ENCODE results near the gene MRPL23. TPM values are rescaled to one million over a fixed set of nuclear protein-coding genes. Genes with fewer than 3 reads are reported as not detected.

Gene MRPL23
- total RNA-seq, 1 experiment from 2014 or later, result 109 TPM

DNA sequence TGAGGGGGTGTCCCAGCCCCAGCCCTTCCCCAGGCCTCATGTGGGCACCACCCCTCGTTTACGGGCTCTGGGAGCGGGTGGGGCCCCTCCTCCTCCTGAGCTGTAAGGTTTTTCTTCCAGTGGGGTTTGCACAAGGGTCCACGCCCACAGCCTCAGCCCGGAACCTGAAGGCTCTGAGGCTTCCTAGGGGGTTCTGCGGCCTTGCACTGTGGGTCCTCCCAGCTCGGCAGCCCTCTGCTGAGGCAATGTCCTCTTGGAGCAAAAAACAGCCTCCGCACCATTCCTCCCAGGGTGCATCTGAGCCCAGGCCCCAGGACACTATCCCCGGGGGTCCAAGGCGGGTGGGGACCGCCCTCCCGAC lies 36.4 kb downstream of the MRPL23 start:
- no peaks in the 10 kb centered on the region for H3K27me3 Mint-ChIP-seq (ENCODE audit: unreplicated experiment)
- no peak overlapping the region for H3K27ac Mint-ChIP-seq (ENCODE audit: unreplicated experiment)
- H3K4me1 Mint-ChIP-seq (ENCODE audit: low read depth, unreplicated experiment), result no peaks in the 10 kb centered on the region
- BruUV-seq (replicated peaks), result no TSS peak
- H3K9me3 Mint-ChIP-seq (ENCODE audit: low read depth, unreplicated experiment), result no peaks in the 10 kb centered on the region
- TF ChIP-seq, protein P1, sequence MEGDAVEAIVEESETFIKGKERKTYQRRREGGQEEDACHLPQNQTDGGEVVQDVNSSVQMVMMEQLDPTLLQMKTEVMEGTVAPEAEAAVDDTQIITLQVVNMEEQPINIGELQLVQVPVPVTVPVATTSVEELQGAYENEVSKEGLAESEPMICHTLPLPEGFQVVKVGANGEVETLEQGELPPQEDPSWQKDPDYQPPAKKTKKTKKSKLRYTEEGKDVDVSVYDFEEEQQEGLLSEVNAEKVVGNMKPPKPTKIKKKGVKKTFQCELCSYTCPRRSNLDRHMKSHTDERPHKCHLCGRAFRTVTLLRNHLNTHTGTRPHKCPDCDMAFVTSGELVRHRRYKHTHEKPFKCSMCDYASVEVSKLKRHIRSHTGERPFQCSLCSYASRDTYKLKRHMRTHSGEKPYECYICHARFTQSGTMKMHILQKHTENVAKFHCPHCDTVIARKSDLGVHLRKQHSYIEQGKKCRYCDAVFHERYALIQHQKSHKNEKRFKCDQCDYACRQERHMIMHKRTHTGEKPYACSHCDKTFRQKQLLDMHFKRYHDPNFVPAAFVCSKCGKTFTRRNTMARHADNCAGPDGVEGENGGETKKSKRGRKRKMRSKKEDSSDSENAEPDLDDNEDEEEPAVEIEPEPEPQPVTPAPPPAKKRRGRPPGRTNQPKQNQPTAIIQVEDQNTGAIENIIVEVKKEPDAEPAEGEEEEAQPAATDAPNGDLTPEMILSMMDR (IDR thresholded peaks at IDR 0.05; ENCODE audit: unreplicated experiment), result no peak
- intact Hi-C loops (cut with micrococcal nuclease; ENCODE audit: unreplicated experiment), result no loop called here
- CTCF ChIA-PET, result no interaction called here
- H3K36me3 Mint-ChIP-seq (ENCODE audit: insufficient read depth, unreplicated experiment), result no peaks in the 10 kb centered on the region
- DNase-seq, result no peak
- no peak overlapping the region for H3K4me3 Mint-ChIP-seq (ENCODE audit: low read depth, unreplicated experiment)

DNA sequence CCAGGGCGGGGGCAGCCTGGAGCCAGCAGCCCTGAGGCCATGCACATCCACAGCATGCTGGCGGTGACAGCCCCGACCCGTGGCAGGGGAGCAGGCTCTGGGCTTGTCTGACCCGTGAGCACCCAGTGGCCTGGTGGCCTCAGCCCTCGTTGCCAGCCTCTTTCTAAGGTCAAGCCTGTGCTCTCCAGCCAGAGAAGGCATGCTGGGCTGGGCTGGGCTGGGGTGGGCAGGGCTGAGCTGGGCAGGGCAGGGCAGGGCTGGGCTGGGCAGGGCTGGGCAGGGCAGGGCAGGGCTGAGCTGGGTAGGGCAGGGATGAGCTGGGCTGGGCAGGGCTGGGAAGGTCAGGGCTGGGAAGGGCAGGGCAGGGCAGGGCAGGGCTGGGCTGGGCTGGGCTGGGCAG lies 39.9 kb downstream of the MRPL23 start:
- Mint-ChIP-seq H3K9me3 (ENCODE audit: low read depth, unreplicated experiment) (no peaks in the 10 kb centered on the region), H3K36me3 (ENCODE audit: insufficient read depth, unreplicated experiment) (no peaks in the 10 kb centered on the region), H3K27ac (ENCODE audit: unreplicated experiment) (no peak overlapping the region), H3K4me1 (ENCODE audit: low read depth, unreplicated experiment) (no peaks in the 10 kb centered on the region), H3K4me3 (ENCODE audit: low read depth, unreplicated experiment) (no peak overlapping the region), H3K27me3 (ENCODE audit: unreplicated experiment) (no peaks in the 10 kb centered on the region)
- no TSS peak for BruUV-seq (replicated peaks)
- TF ChIP-seq, protein P1 (IDR thresholded peaks at IDR 0.05; ENCODE audit: unreplicated experiment), result no peak
- DNase-seq, result no peak
- intact Hi-C loops (cut with micrococcal nuclease; ENCODE audit: unreplicated experiment), result no loop called here
- CTCF ChIA-PET, result interaction anchor here (0.6 to 1.4 kb wide), 3 partner anchors 105 to 334 kb away, joined by 4 read pairs; no protein-coding TSS in a partner anchor

DNA sequence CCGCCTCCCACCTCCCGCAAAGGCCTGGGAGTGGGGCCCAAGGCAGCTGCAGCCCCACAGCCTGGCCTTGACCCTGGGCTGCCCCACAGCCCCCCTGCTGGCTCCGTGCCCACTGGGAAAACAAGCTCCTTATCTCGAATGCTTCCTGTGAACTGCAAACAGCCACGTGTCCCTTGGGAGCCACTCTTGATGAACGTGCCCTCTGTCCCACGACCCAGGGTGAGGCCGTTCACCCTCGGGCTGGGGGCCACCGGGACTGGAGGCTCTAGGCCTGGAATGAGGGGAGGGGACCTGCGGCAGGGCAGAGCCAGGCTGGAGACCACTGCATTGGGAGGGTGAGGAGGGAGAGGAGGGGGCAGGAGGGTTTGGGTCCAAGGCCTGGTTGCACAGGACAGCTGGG lies 41.0 kb downstream of the MRPL23 start:
- no TSS peak for BruUV-seq (replicated peaks)
- H3K27ac Mint-ChIP-seq (ENCODE audit: unreplicated experiment), result no peak overlapping the region
- CTCF ChIA-PET, result interaction anchor here (0.6 to 0.7 kb wide), 3 partner anchors 13 to 89 kb away, joined by 3 to 7 read pairs (median 7); no protein-coding TSS in a partner anchor
- H3K4me1 Mint-ChIP-seq (ENCODE audit: low read depth, unreplicated experiment), result no peaks in the 10 kb centered on the region
- H3K27me3 Mint-ChIP-seq (ENCODE audit: unreplicated experiment), result no peaks in the 10 kb centered on the region
- intact Hi-C loops (cut with micrococcal nuclease; ENCODE audit: unreplicated experiment), result no loop called here
- no peaks in the 10 kb centered on the region for H3K9me3 Mint-ChIP-seq (ENCODE audit: low read depth, unreplicated experiment)
- no peak overlapping the region for H3K4me3 Mint-ChIP-seq (ENCODE audit: low read depth, unreplicated experiment)
- no peaks in the 10 kb centered on the region for H3K36me3 Mint-ChIP-seq (ENCODE audit: insufficient read depth, unreplicated experiment)
- DNase-seq, result no peak
- TF ChIP-seq, protein P1 (IDR thresholded peaks at IDR 0.05; ENCODE audit: unreplicated experiment), result no peak

DNA sequence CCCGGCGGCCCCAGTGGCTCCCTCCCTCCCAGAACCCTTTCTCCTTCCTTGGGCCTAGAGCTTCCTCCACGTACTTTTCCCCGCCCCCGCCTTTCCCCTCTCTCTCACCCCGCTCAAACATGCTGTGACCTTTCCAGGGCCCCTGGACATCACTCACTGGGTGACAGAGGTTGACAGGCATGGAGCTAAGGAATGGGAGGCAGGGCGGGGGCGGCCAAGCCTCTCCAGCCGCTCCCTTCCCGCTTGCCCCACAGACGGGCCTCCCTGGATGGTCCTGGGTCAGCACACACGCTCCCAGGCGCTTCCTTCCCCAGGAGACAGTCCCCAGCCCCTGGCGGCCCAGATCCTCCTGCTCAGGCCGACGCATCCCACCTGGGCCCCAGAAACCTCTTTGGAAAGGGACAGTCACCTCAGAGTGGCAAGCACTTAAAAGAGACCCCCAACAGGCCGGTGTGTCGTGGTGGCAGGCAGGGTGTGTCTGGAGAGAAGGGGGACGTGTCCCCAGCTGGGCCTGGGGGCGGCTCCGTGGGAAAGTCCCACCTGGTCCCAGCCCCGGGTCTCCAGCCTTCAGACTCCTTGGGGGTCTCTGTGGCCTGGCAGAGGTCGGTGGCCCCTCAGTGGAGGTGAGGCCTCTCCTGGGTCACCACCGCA lies 41.7 kb downstream of the MRPL23 start:
- H3K27ac Mint-ChIP-seq (ENCODE audit: unreplicated experiment), result no peak overlapping the region
- intact Hi-C loops (cut with micrococcal nuclease; ENCODE audit: unreplicated experiment), result no loop called here
- TF ChIP-seq, protein P1 (IDR thresholded peaks at IDR 0.05; ENCODE audit: unreplicated experiment), result no peak
- no peaks in the 10 kb centered on the region for H3K36me3 Mint-ChIP-seq (ENCODE audit: insufficient read depth, unreplicated experiment)
- CTCF ChIA-PET, result interaction anchor here (0.6 to 0.7 kb wide), 3 partner anchors 23 to 88 kb away, joined by 3 to 7 read pairs (median 3); no protein-coding TSS in a partner anchor
- no peaks in the 10 kb centered on the region for H3K4me1 Mint-ChIP-seq (ENCODE audit: low read depth, unreplicated experiment)
- H3K4me3 Mint-ChIP-seq (ENCODE audit: low read depth, unreplicated experiment), result no peak overlapping the region
- H3K27me3 Mint-ChIP-seq (ENCODE audit: unreplicated experiment), result no peaks in the 10 kb centered on the region
- DNase-seq, result no peak
- H3K9me3 Mint-ChIP-seq (ENCODE audit: low read depth, unreplicated experiment), result no peaks in the 10 kb centered on the region
- no TSS peak for BruUV-seq (replicated peaks)
